HG02678 (cell line): ENCODE measurements around the gene CREM.
"Not testable (repeated sequence)": the region's sequence is repeated elsewhere in the genome, so short reads cannot be mapped to it uniquely, and the experiment has no call there.

Experiments used
- ATAC-seq: cut with Tn5 transposase; IDR thresholded peaks from one replicate; pipeline ENCODE4 v1.9.1; 2021; ENCODE audit warnings: mild to moderate bottlenecking, moderate library complexity; ENCODE audit not compliant: unreplicated experiment

The CREM gene

GRCh38 chr10:35192645-35193249, 66.1 kb downstream of the CREM start:
- ATAC-seq = no peak

GRCh38 chr10:35194471-35194870, 67.8 kb downstream of the CREM start:
- ATAC-seq = no peak

GRCh38 chr10:35194906-35195305, 68.3 kb downstream of the CREM start:
- no peak for ATAC-seq

- peak; percentile 97 for ATAC-seq
Measured at GRCh38 chr10:35195361-35196306, 69.0 kb downstream of the CREM start.

GRCh38 chr10:35200487-35200886, 73.8 kb downstream of the CREM start:
- no peak for ATAC-seq

GRCh38 chr10:35201234-35201633, 74.6 kb downstream of the CREM start:
- ATAC-seq = no peak

- ATAC-seq = no peak
Measured at GRCh38 chr10:35202050-35202449, 75.4 kb downstream of the CREM start.

- ATAC-seq = no peak
Measured at GRCh38 chr10:35203745-35204144, 77.1 kb downstream of the CREM start.

- ATAC-seq = no peak
Measured at GRCh38 chr10:35204650-35205319, 78.1 kb downstream of the CREM start.

- ATAC-seq = no peak
Measured at GRCh38 chr10:35206274-35206673, 79.6 kb downstream of the CREM start.

GRCh38 chr10:35208536-35208935, 81.9 kb downstream of the CREM start:
- peak; percentile 78 for ATAC-seq

GRCh38 chr10:35208949-35209613, 82.4 kb downstream of the CREM start:
- ATAC-seq = peak; percentile 37

- ATAC-seq = no peak
Measured at GRCh38 chr10:35210961-35211360, 84.3 kb downstream of the CREM start.

GRCh38 chr10:35211390-35211789, 84.7 kb downstream of the CREM start:
- ATAC-seq = no peak

GRCh38 chr10:35212856-35213255, 86.2 kb downstream of the CREM start:
- no peak for ATAC-seq

GRCh38 chr10:35213699-35214098, 87.1 kb downstream of the CREM start:
- no peak for ATAC-seq

GRCh38 chr10:35214607-35215020, 88.0 kb downstream of the CREM start:
- no peak for ATAC-seq

- no peak for ATAC-seq
Measured at GRCh38 chr10:35215107-35215506, 88.5 kb downstream of the CREM start.

- ATAC-seq = no peak
Measured at GRCh38 chr10:35216303-35216905, 89.8 kb downstream of the CREM start.

- not testable (repeated sequence) for ATAC-seq
Measured at GRCh38 chr10:35216956-35217355, 90.3 kb downstream of the CREM start.

- no peak for ATAC-seq
Measured at GRCh38 chr10:35217455-35217854, 90.8 kb downstream of the CREM start.
